H1 (cell line): Measurements from ENCODE around the gene FHL5. TPM values are rescaled to one million over a fixed set of nuclear protein-coding genes. Genes with fewer than 3 reads are reported as not detected.

ENCODE experiments used
- CTCF ChIA-PET: fragments of 300-600 bp; sonication (Branson Sonifier 250); formaldehyde crosslinking; loops from one replicate; lab custom pipeline; 2021; ENCODE audit not compliant: partially characterized antibody; lab: Charles Lee
- POLR2A ChIA-PET: fragments of 300-600 bp; sonication (Branson Sonifier 250); formaldehyde crosslinking; loops from one replicate; lab custom pipeline; 2021; ENCODE audit warnings: inconsistent platforms; ENCODE audit not compliant: partially characterized antibody; lab: Charles Lee
- DNase-seq, 2 experiments: peaks; one replicate each; pipeline versions ENCODE4 v3.0.0 to v3.0.0-alpha.2; 2010 to 2022; ENCODE audit warnings: low spot score in 2 of 2, low read depth in 1 of 2, mixed read lengths in 1 of 2
- FAIRE-seq: peaks from 2 replicates; lab custom pipeline; 2011; peaks lifted over from hg19 to GRCh38; lab: Jason Lieb, UNC
- H2AFZ ChIP-seq: 2 replicates; pipeline ENCODE4 v1.8.1; 2012; ENCODE audit warnings: low read length, inconsistent platforms
- H2AK5ac ChIP-seq: 2 replicates; pipeline ENCODE4 v1.6.1; 2013; ENCODE audit warnings: low read depth, low read length
- H2BK120ac ChIP-seq: replicated peaks from 2 replicates; pipeline ENCODE3; 2013; ENCODE audit warnings: low read depth, low read length, inconsistent platforms
- H2BK12ac ChIP-seq: 2 replicates; pipeline ENCODE4 v1.6.1; 2013; ENCODE audit warnings: low read depth, low read length
- H2BK15ac ChIP-seq: 2 replicates; pipeline ENCODE4 v1.6.1; 2013; ENCODE audit warnings: low read length
- H2BK20ac ChIP-seq: 2 replicates; pipeline ENCODE4 v1.6.1; 2013; ENCODE audit warnings: low read length
- H2BK5ac ChIP-seq: 2 replicates; pipeline ENCODE4 v1.6.1; 2013; ENCODE audit warnings: low read depth, low read length
- H3K14ac ChIP-seq: 2 replicates; pipeline ENCODE4 v1.6.1; 2013; ENCODE audit warnings: inconsistent platforms; ENCODE audit not compliant: insufficient read length
- H3K18ac ChIP-seq: 2 replicates; pipeline ENCODE4 v1.6.1; 2013; ENCODE audit warnings: low read length; ENCODE audit errors: extremely low read depth
- H3K23ac ChIP-seq: 2 replicates; pipeline ENCODE4 v1.6.1; 2013; ENCODE audit warnings: inconsistent platforms; ENCODE audit not compliant: insufficient read length
- H3K23me2 ChIP-seq: 2 replicates; pipeline ENCODE4 v1.6.1; 2013; ENCODE audit warnings: low read depth, low read length
- H3K27ac ChIP-seq: 2 replicates; pipeline ENCODE4 v1.6.1; 2011; ENCODE audit warnings: low read depth, low read length, inconsistent platforms
- H3K27me3 ChIP-seq, 4 experiments: replicated peaks in 1 of 4; 1 replicate in 1 of 4; 2 replicates in 3 of 4; pipeline versions ENCODE4 v1.6.1 to v1.8.1; 2011 to 2013; ENCODE audit warnings: low read length in 3 of 4, mild to moderate bottlenecking in 3 of 4, inconsistent platforms in 2 of 4, mixed read lengths in 2 of 4, moderate library complexity in 1 of 4; ENCODE audit not compliant: control insufficient read depth in 3 of 4, insufficient read depth in 3 of 4; ENCODE audit errors: extremely low read depth in 1 of 4
- H3K36me3 ChIP-seq, 4 experiments: 2 replicates each; pipeline versions ENCODE4 v1.6.1 to v1.8.1; 2011 to 2013; ENCODE audit warnings: mild to moderate bottlenecking in 4 of 4, low read length in 3 of 4, moderate library complexity in 2 of 4, control low read depth in 1 of 4, inconsistent platforms in 1 of 4; ENCODE audit not compliant: insufficient read depth in 4 of 4, control insufficient read depth in 2 of 4
- H3K4ac ChIP-seq: replicated peaks from 2 replicates; pipeline ENCODE3; 2013; ENCODE audit warnings: low read length, low read depth, mixed read lengths, inconsistent platforms; ENCODE audit not compliant: insufficient read length
- H3K4me1 ChIP-seq, 4 experiments: replicated peaks in 1 of 4; 1 replicate in 1 of 4; 2 replicates in 3 of 4; pipeline versions ENCODE4 v1.6.1 to v1.8.1; 2011 to 2013; ENCODE audit warnings: low read length in 3 of 4, inconsistent platforms in 2 of 4, mixed read lengths in 1 of 4; ENCODE audit not compliant: insufficient read depth in 4 of 4, control insufficient read depth in 3 of 4
- H3K4me2 ChIP-seq, 2 experiments: 2 replicates each; pipeline versions ENCODE4 v1.6.1 to v1.8.1; 2011 to 2013; ENCODE audit warnings: low read depth in 2 of 2, low read length in 2 of 2, control low read depth in 1 of 2, inconsistent platforms in 1 of 2, mild to moderate bottlenecking in 1 of 2; ENCODE audit not compliant: insufficient read depth in 1 of 2
- H3K4me3 ChIP-seq, 4 experiments: fragments of 200-600, 300-600 bp in 1 of 4; sonication (generic), shearing (Covaris generic), sonication (Bioruptor Twin) in 1 of 4; 2 replicates each; pipeline versions ENCODE4 v1.5.1 to v1.8.1; 2011 to 2016; ENCODE audit warnings: low read length in 4 of 4, low read depth in 3 of 4, control low read depth in 2 of 4, inconsistent platforms in 2 of 4, mild to moderate bottlenecking in 2 of 4, mixed read lengths in 1 of 4, moderate library complexity in 1 of 4; ENCODE audit not compliant: insufficient read depth in 2 of 4; ENCODE audit errors: extremely low read depth in 1 of 4
- H3K56ac ChIP-seq: replicated peaks from 2 replicates; pipeline ENCODE3; 2013; ENCODE audit warnings: low read depth, mild to moderate bottlenecking, mixed read lengths, low read length, inconsistent platforms; ENCODE audit not compliant: insufficient read length
- H3K79me1 ChIP-seq: 2 replicates; pipeline ENCODE4 v1.6.1; 2013; ENCODE audit warnings: low read depth, low read length, control low read depth
- H3K79me2 ChIP-seq, 2 experiments: 2 replicates each; pipeline versions ENCODE4 v1.6.1 to v1.8.1; 2012 to 2013; ENCODE audit warnings: low read length in 2 of 2, mild to moderate bottlenecking in 2 of 2, inconsistent platforms in 1 of 2; ENCODE audit not compliant: insufficient read depth in 2 of 2, control insufficient read depth in 1 of 2
- H3K9ac ChIP-seq, 4 experiments: replicated peaks in 1 of 4; 1 replicate in 1 of 4; 2 replicates in 3 of 4; pipeline versions ENCODE4 v1.6.1 to v1.8.1; 2011 to 2013; ENCODE audit warnings: low read depth in 3 of 4, low read length in 3 of 4, control low read depth in 2 of 4, mild to moderate bottlenecking in 2 of 4, moderate library complexity in 2 of 4, inconsistent platforms in 1 of 4; ENCODE audit errors: extremely low read depth in 1 of 4
- H3K9me3 ChIP-seq, 2 experiments: 2 replicates each; pipeline versions ENCODE4 v1.6.1 to v1.8.1; 2012 to 2013; ENCODE audit warnings: mild to moderate bottlenecking in 2 of 2, moderate library complexity in 2 of 2, control low read depth in 1 of 2, inconsistent platforms in 1 of 2, low read depth in 1 of 2, low read length in 1 of 2, mixed read lengths in 1 of 2; ENCODE audit not compliant: insufficient read depth in 2 of 2
- H4K20me1 ChIP-seq, 2 experiments: replicated peaks in 1 of 2; 2 replicates each; pipeline versions ENCODE3 to v1.8.1; 2011 to 2013; ENCODE audit warnings: inconsistent platforms in 2 of 2, low read length in 2 of 2, mild to moderate bottlenecking in 1 of 2; ENCODE audit not compliant: insufficient read depth in 2 of 2, control insufficient read depth in 1 of 2
- H4K5ac ChIP-seq: 2 replicates; pipeline ENCODE4 v1.6.1; 2013; ENCODE audit warnings: low read length, low read depth, mixed read lengths, inconsistent platforms; ENCODE audit not compliant: insufficient read length
- H4K8ac ChIP-seq: 2 replicates; pipeline ENCODE4 v1.8.0; 2013; ENCODE audit warnings: mild to moderate bottlenecking, moderate library complexity, low read length, inconsistent platforms; ENCODE audit not compliant: insufficient read depth; ENCODE audit errors: extremely low read depth
- H4K91ac ChIP-seq: replicated peaks from 2 replicates; pipeline ENCODE3; 2013; ENCODE audit warnings: low read length, mixed read lengths, inconsistent platforms; ENCODE audit not compliant: insufficient read length
- ASH2L ChIP-seq: fragments of 200-600, 300-600 bp; sonication (generic); IDR thresholded peaks from one replicate; pipeline ENCODE4 v1.7.1; 2017; ENCODE audit warnings: low read length
- CEBPB ChIP-seq: IDR thresholded peaks from 2 replicates; pipeline ENCODE4 v1.6.1; 2012; ENCODE audit warnings: low read depth, low read length
- CTBP2 ChIP-seq: IDR thresholded peaks from 2 replicates; pipeline ENCODE4 v1.7.0; 2011; ENCODE audit warnings: borderline replicate concordance, mild to moderate bottlenecking, moderate library complexity, mixed read lengths, low read length; ENCODE audit not compliant: insufficient read depth, insufficient read length
- JUND ChIP-seq: IDR thresholded peaks from 2 replicates; pipeline ENCODE4 v1.6.1; 2011; ENCODE audit warnings: mild to moderate bottlenecking, improper control_type of control experiment, low read length
- MAX ChIP-seq: IDR thresholded peaks from 2 replicates; pipeline ENCODE4 v1.6.1; 2012; ENCODE audit warnings: inconsistent platforms
- POLR2AphosphoS5 ChIP-seq: IDR thresholded peaks from 2 replicates; pipeline ENCODE4 v1.6.1; 2011; ENCODE audit warnings: low read depth, low read length
- RBBP5 ChIP-seq: IDR thresholded peaks from 2 replicates; pipeline ENCODE4 v1.7.1; 2012; ENCODE audit warnings: low read depth, mild to moderate bottlenecking, inconsistent platforms, low read length, moderate library complexity, borderline replicate concordance
- SIX5 ChIP-seq: IDR thresholded peaks from 2 replicates; pipeline ENCODE4 v1.6.1; 2011; ENCODE audit warnings: mild to moderate bottlenecking, low read depth, low read length
- WGBS, 2 experiments: shearing (Covaris generic) in 1 of 2; methylation state at CpG; one replicate each; pipeline versions ENCODE4 v1.1.6 to v1.1.7; 2013 to 2015; ENCODE audit warnings: low lambda C conversion rate in 2 of 2, mixed read lengths in 2 of 2, inconsistent platforms in 1 of 2, low coverage in 1 of 2, missing lambda C conversion rate in 1 of 2; ENCODE audit not compliant: insufficient replicate concordance in 2 of 2, insufficient coverage in 1 of 2, insufficient read length in 1 of 2; ENCODE audit errors: extremely low coverage in 1 of 2, missing lambda C conversion rate in 1 of 2; 5-methylcytosine and 5-hydroxymethylcytosine counted together
- polyA plus RNA-seq, 7 experiments: library from polyadenylated mRNA; depleted of rRNA in 3 of 7; stranded (reverse) in 5 of 7; unstranded in 2 of 7; fragments of >200 nt in 5 of 7; fragments of 200-250 nt in 2 of 7; gene quantifications; 1 replicate in 5 of 7; 2 replicates in 1 of 7; 4 replicates in 1 of 7; pipeline versions ENCODE4 v1.2.1 to v1.2.3, GENCODE V29; 2011 to 2013; ENCODE audit warnings: missing spikeins in 2 of 7, mixed read lengths in 2 of 7
- total RNA-seq: library from RNA; stranded (reverse); fragmentation: NEBNext Ultra II Directional; extraction: Animal tissue kit (Norgen Biotek cat#: 25700); gene quantifications from 2 replicates; pipeline ENCODE4 v1.2.1, GENCODE V29; 2021

Gene FHL5
- total and polyA plus RNA-seq, 2 of the 8 experiments (the other 6 are each of a cell fraction or from before 2014, with no cell fraction given), result not detected

- 94% methylated on average over 3 of the region's 3 CpGs; no CpG with 5 or more reads in 1 of the 2 experiments for WGBS, 2 experiments
- TF ChIP-seq RBBP5 (no peak), SIX5 (no peak), POLR2AphosphoS5 (no peak), CEBPB (no peak), CTBP2 (no peak), JUND (no peak), ASH2L (no peak), MAX (no peak)
- TF ChIP-seq, all 59 proteins: peak for 0
- POLR2A ChIA-PET, result no interaction called here
These were observed 17.0 kb upstream of the FHL5 start for GRCh38 chr6:96545882-96546281.

More at GRCh38 chr6:96545882-96546281, 17.0 kb upstream of the FHL5 start:
- Histone ChIP-seq H3K23me2 (no peaks in the 10 kb centered on the region), H3K9me3 (no peaks in the 10 kb centered on the region), H3K27ac (no peak overlapping the region), H3K4me3 (no peak overlapping the region), H3K27me3 (no peaks in the 10 kb centered on the region), H2BK20ac (no peak overlapping the region), H2BK120ac (no peak overlapping the region), H2BK15ac (no peak overlapping the region), H3K4me2 (no peak overlapping the region), H3K4ac (no peak overlapping the region), H3K14ac (no peak overlapping the region), H4K91ac (no peak overlapping the region), H4K5ac (no peak overlapping the region), H3K36me3 (peaks cover 0 to 11% (median 0%) of the 10 kb centered on the region in 4 experiments; a peak in 4 of 8 replicates), H3K9ac (no peak overlapping the region), H2BK5ac (no peak overlapping the region), H3K79me1 (no peaks in the 10 kb centered on the region), H2BK12ac (no peak overlapping the region), H2AK5ac (no peak overlapping the region), H4K20me1 (no peaks in the 10 kb centered on the region), H3K56ac (no peak overlapping the region), H3K79me2 (no peaks in the 10 kb centered on the region), H3K18ac (no peak overlapping the region), H4K8ac (no peak overlapping the region), H2AFZ (no peak overlapping the region), H3K23ac (no peak overlapping the region), H3K4me1 (no peaks in the 10 kb centered on the region)
- FAIRE-seq, result no peak
- no peak for DNase-seq
- CTCF ChIA-PET, result interaction anchor here (0.9 to 1.5 kb wide), 2 partner anchors 81 to 170 kb away, joined by 3 read pairs; no protein-coding TSS in a partner anchor
